Heart left ventricle (tissue), 16 donors: ENCODE data around the gene ASAP3. TPM values are rescaled to one million over a fixed set of nuclear protein-coding genes. Genes with fewer than 3 reads are reported as not detected.

Source experiments
- ATAC-seq, 4 donors: fragments of 200-7000 bp; cut with Tn5 transposase; one replicate each; pipeline ENCODE4 v1.9.1; 2020 to 2022; ENCODE audit warnings: moderate library complexity in 4 of 4, mild to moderate bottlenecking in 3 of 4, moderate number of reproducible peaks in 1 of 4
- DNase-seq, 5 donors: peaks; one replicate each; pipeline ENCODE4 v3.0.0-alpha.2; 2020
- H3K27ac ChIP-seq, 12 donors: fragments of 200-600 bp; sonication (generic) in 4 of 12; one replicate each; pipeline versions ENCODE4 v1.5.0 to v1.8.0; 2016 to 2022; ENCODE audit warnings: mild to moderate bottlenecking in 2 of 12
- H3K27me3 ChIP-seq, 9 donors: fragments of 200-600 bp; sonication (generic) in 2 of 9; one replicate each; pipeline versions ENCODE4 v1.5.1 to v1.8.0; 2016 to 2022; ENCODE audit warnings: mild to moderate bottlenecking in 3 of 9
- H3K36me3 ChIP-seq, 9 donors: fragments of 200-600 bp; sonication (generic) in 2 of 9; one replicate each; pipeline versions ENCODE4 v1.5.0 to v1.8.0; 2018 to 2022; ENCODE audit warnings: mild to moderate bottlenecking in 2 of 9
- H3K4me1 ChIP-seq, 12 donors: fragments of 200-600 bp; sonication (generic) in 4 of 12; one replicate each; pipeline versions ENCODE4 v1.5.0 to v1.8.0; 2016 to 2022; ENCODE audit warnings: mild to moderate bottlenecking in 3 of 12
- H3K4me3 ChIP-seq, 12 donors: fragments of 200-600 bp; sonication (generic) in 4 of 12; one replicate each; pipeline versions ENCODE4 v1.5.0 to v1.8.0; 2017 to 2022; ENCODE audit warnings: mild to moderate bottlenecking in 9 of 12, moderate library complexity in 4 of 12
- H3K9me3 ChIP-seq, 12 donors: fragments of 200-600 bp; sonication (generic) in 4 of 12; one replicate each; pipeline versions ENCODE4 v1.5.0 to v1.8.0; 2016 to 2022; ENCODE audit warnings: mild to moderate bottlenecking in 1 of 12
- CTCF ChIP-seq, 12 donors: fragments of 200-600 bp; sonication (generic) in 4 of 12; IDR thresholded peaks; one replicate each; pipeline versions ENCODE4 v1.5.0 to v1.8.0; 2018 to 2022; ENCODE audit warnings: antibody characterized with exemption in 12 of 12, mild to moderate bottlenecking in 5 of 12
- POLR2A ChIP-seq, 2 donors: fragments of 450-650 bp; IDR thresholded peaks; one replicate each; pipeline ENCODE4 v1.6.1; 2017; ENCODE audit warnings: antibody characterized with exemption in 2 of 2, mild to moderate bottlenecking in 2 of 2, moderate library complexity in 2 of 2
- WGBS, 4 donors: extraction: QIAGEN DNeasy Blood & Tissue Kit in 2 of 4; methylation state at CpG; one replicate each; pipeline versions ENCODE4 v1.1.5 to v1.1.7; 2013 to 2018; 5-methylcytosine and 5-hydroxymethylcytosine counted together
- intact Hi-C, 10 donors: fragments of 100-400 bp; cut with DNase I; formaldehyde crosslinking; loops; one replicate each; pipeline versions ENCODE4 v1.11.1 to v1.14.2; 2022
- polyA plus RNA-seq, 2 donors: library from polyadenylated mRNA; stranded (reverse); fragments of 200-250 nt; gene quantifications; one replicate each; pipeline ENCODE4 v1.2.3, GENCODE V29; 2013
- total RNA-seq, 9 donors: library from RNA; depleted of rRNA in 2 of 9; stranded (reverse); fragments of >200 nt in 2 of 9; fragmentation: NEBNext Ultra II Directional in 3 of 9; extraction: Animal tissue kit (Norgen Biotek cat#: 25700) in 3 of 9; gene quantifications; one replicate each; pipeline versions ENCODE4 v1.1.0 to v1.2.4, GENCODE V29; 2016 to 2023
- donor health status: ischemic (EF 13 %, LVEDD 7.1; RV severe dilation, severe dysfunction).
- donor health status: healthy with polysubstance abuse.
- donor health status: DM: no; HTN: yes; CAD: no.
- donor health status: DM: no; HTN: no; CAD: no.
- donor health status: ischemic (EF 25% LVEDD 6.9; RV normal size, moderate dysfunction).
- donor health status: ischemic (EF 25% LVEDD 5.7; RV mildly dilated, moderate dysfunction).
- donor health status: healthy.
- donor health status: DM: yes; HTN: yes; CAD: no.
- donor health status: ischemic (EF 35%, LVEDD 5.7; RV mildly dilated, moderate dysfunction).
- donor health status: nonischemic (EF 11% LVEDD 7.7; RV severe dilation, severe dysfunction).
- donor health status: DM: yes; HTN: yes; CAD: no.
- donor health status: PGD.
- donor health status: ischemic (EF 29% LVEDD 5.4; RV normal size, mild dysfunction).
- donor health status: nonischemic (EF 23%, LVEDD 6.1; RV moderate dilation, normal function).

Gene ASAP3
- total and polyA plus RNA-seq, 11 donors, result 22.4 to 86.1 (median 35.8) TPM

DNA sequence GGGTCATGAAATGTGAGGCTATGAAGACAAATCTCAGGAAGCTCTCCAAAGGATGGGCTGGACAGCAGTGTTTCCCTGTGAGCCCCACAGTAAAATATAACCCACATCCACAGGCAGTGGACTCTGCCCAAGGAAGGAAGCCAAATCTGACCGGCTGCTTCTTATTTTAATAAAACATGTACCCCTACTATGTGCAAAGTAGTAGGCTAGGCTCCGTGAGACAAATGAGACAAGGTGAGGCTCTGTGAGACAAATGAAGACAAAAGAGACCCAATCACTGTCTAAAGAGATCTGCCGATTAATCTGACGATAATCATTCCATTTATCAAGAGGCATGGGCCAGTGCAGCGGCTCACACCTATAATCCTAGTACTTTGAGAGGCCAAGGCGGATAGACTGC lies 2.1 kb downstream of the ASAP3 start:
- Histone ChIP-seq H3K36me3 (no peaks in the 10 kb centered on the region), H3K9me3 (no peaks in the 10 kb centered on the region), H3K27me3 (peaks cover 0 to 18% (median 0%) of the 10 kb centered on the region in 9 donors), H3K4me1 (peaks cover 0 to 59% (median 34%) of the 10 kb centered on the region in 12 donors), H3K27ac (peak overlapping the region in 4 of 12 donors; percentile 6 to 96 (median 50)), H3K4me3 (no peak overlapping the region)
- intact Hi-C loops, result loop anchor here in 4 of 10 donors (2.0 to 10.0 kb wide), 5 partner anchors 59 to 140 kb away; partner anchors contain the start of genes TCEA3 (in 3 of the 4), HNRNPR (in 2 of the 4) and ZNF436 (in 1 of the 4)
- no peak for TF ChIP-seq CTCF (IDR thresholded peaks at IDR 0.05)
- TF ChIP-seq POLR2A (IDR thresholded peaks at IDR 0.05), result no peak
- DNase-seq, result no peak
- 86 to 93% (median 92%) methylated on average over 6 of the region's 6 CpGs for WGBS, 4 donors
- ATAC-seq, result no peak

- no peak overlapping the region for H3K4me3 ChIP-seq
- peaks cover 0 to 61% (median 34%) of the 10 kb centered on the region in 12 donors for H3K4me1 ChIP-seq
- 76 to 86% (median 81%) methylated on average over 7 of the region's 7 CpGs for WGBS, 4 donors
- no peak for ATAC-seq
- no peak for DNase-seq
- peak overlapping the region in 6 of 12 donors; percentile 6 to 96 (median 42) for H3K27ac ChIP-seq
- intact Hi-C loops, result loop anchor here in 4 of 10 donors (5.0 to 10.0 kb wide), 4 partner anchors 59 to 139 kb away; partner anchors contain the start of genes TCEA3 (in 3 of the 4), HNRNPR (in 2 of the 4) and ZNF436 (in 1 of the 4)
- no peaks in the 10 kb centered on the region for H3K36me3 ChIP-seq
- no peaks in the 10 kb centered on the region for H3K9me3 ChIP-seq
- H3K27me3 ChIP-seq, result peaks cover 0 to 17% (median 0%) of the 10 kb centered on the region in 9 donors
- TF ChIP-seq POLR2A (IDR thresholded peaks at IDR 0.05) (no peak), CTCF (IDR thresholded peaks at IDR 0.05) (no peak)
Observed at GRCh38 chr1:23481026-23481597, 2.9 kb downstream of the ASAP3 start.

GRCh38 chr1:23480187-23481025 lies 3.6 kb downstream of the ASAP3 start:
- Histone ChIP-seq H3K27ac (peak overlapping the region in 9 of 12 donors; percentile 4 to 96 (median 70)), H3K36me3 (no peaks in the 10 kb centered on the region), H3K4me1 (peaks cover 0 to 68% (median 35%) of the 10 kb centered on the region in 12 donors), H3K27me3 (peaks cover 0 to 15% (median 0%) of the 10 kb centered on the region in 9 donors), H3K4me3 (no peak overlapping the region), H3K9me3 (no peaks in the 10 kb centered on the region)
- no peak for TF ChIP-seq CTCF (IDR thresholded peaks at IDR 0.05)
- intact Hi-C loops, result loop anchor here in 4 of 10 donors (5.0 to 10.0 kb wide), 4 partner anchors 58 to 138 kb away; partner anchors contain the start of genes TCEA3 (in 3 of the 4), HNRNPR (in 2 of the 4) and ZNF436 (in 1 of the 4)
- DNase-seq (no peak), ATAC-seq (no peak)
- WGBS, 4 donors, result 78 to 85% (median 84%) methylated on average over 4 of the region's 4 CpGs

DNA sequence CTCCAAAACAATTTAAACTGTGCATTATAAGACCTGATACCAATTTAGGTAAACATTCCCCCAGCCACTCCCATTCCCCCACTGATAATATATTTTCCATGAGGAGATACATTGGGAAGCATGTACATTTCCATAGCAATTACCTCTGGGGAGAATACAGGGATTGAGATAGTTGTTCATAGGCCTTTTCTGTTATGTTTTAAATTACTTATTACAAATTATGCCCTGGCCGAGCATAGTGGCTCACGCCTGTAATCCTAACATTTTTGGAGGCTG lies 4.4 kb downstream of the ASAP3 start:
- H3K4me3 ChIP-seq, result no peak overlapping the region
- H3K4me1 ChIP-seq, result peaks cover 0 to 71% (median 40%) of the 10 kb centered on the region in 12 donors

More for the DNA sequence above, 4.4 kb downstream of the ASAP3 start:
- intact Hi-C loops, result no loop called here
- ATAC-seq (no peak), DNase-seq (no peak)
- TF ChIP-seq CTCF (IDR thresholded peaks at IDR 0.05) (no peak), POLR2A (IDR thresholded peaks at IDR 0.05) (no peak)
- H3K27me3 ChIP-seq, result peaks cover 0 to 15% (median 0%) of the 10 kb centered on the region in 9 donors
- H3K36me3 ChIP-seq, result no peaks in the 10 kb centered on the region
- no peaks in the 10 kb centered on the region for H3K9me3 ChIP-seq
- H3K27ac ChIP-seq, result peak overlapping the region in 11 of 12 donors; percentile 61 to 96 (median 70)
- 70 to 83% (median 77%) methylated on average over 2 of the region's 2 CpGs for WGBS, 4 donors
